NCI-H2171 treated with DMSO at 0.1 percent for 48 hours (cell line): ENCODE results near the gene N4BP3.

Source experiments
- DNase-seq: peaks from one replicate; lab custom pipeline; 2025; lab: John Stamatoyannopoulos, UW

N4BP3 gene

DNA sequence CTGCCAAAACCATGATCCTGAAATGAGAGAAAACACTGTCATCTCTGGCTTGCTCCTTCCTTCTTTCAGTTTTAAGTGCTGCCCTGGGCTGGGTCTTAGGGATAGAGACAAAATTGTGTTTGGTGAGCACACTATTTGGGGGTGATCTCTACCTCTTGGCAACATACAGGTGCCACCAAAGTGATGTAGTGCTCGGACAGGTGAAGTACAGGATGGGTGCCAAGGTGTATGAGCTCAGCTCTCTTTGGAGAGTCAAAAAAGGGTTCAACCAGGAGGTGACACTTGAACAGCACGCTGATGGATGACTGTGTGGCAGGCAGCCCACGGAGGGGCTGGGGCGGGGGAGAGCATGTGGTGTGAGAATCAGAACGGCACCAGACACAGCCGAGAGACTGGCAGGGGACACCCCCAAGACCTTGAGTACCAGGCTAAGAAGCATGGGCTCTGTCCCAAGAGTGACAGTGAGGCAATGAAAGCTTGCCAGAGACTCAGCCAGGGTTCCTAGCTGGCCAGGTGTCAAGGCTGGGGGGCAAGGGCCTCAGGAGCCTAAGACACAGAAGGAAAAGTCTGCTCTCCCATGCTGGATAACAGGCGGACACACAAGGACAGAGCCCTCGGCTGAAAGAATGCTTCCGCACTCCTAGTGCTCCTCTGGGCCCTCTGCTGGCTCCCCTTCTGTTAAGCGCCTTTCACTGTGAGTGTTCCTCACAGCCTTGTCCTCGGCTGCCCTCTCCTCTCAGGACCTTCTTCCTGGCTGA lies 37.8 kb downstream of the N4BP3 start:
- DNase-seq: no peak

DNA sequence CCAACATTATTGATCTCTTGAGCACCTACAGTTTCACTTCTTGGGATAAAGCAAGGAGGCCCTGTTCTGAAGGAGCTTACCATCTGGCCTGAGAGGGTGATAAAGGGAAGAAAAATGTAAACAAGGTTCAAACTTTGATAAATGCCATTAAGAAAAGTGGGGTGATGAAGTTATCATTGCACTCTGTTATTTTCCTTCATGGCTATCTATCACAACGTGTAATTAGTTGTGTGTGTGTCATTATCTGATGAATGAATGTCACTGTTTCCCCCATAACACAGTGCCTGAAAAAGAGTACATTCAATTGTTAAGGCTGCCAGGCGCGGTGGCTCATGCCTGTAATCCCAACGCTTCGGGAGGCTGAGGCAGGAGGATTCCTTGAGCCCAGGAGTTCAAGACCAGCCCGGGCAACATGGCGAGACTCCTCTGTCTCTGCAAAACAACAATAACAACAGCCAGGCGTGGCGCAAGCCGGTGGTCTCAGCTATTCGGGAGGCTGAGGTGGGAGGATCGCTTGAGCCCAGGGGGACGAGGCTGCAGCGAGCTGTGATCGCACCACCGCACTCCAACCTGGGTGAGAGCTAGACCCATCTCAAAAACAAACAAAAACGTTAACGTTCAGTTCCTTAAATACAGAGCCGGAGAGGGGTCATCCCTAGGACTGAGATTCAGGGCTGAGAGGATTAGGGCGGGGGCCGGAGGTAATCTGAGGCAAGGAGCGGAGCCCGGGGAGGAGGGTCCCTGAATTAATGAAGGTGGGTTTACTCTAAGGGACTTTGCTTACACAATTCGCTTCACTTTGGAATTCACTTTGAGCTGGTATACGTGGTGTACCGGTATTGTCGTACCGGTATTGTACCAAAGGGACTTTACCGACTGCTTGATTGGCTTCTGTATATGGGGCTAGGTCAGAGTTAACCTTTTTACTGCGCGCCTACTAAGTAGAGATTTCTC lies 39.4 kb downstream of the N4BP3 start:
- DNase-seq: no peak

DNA sequence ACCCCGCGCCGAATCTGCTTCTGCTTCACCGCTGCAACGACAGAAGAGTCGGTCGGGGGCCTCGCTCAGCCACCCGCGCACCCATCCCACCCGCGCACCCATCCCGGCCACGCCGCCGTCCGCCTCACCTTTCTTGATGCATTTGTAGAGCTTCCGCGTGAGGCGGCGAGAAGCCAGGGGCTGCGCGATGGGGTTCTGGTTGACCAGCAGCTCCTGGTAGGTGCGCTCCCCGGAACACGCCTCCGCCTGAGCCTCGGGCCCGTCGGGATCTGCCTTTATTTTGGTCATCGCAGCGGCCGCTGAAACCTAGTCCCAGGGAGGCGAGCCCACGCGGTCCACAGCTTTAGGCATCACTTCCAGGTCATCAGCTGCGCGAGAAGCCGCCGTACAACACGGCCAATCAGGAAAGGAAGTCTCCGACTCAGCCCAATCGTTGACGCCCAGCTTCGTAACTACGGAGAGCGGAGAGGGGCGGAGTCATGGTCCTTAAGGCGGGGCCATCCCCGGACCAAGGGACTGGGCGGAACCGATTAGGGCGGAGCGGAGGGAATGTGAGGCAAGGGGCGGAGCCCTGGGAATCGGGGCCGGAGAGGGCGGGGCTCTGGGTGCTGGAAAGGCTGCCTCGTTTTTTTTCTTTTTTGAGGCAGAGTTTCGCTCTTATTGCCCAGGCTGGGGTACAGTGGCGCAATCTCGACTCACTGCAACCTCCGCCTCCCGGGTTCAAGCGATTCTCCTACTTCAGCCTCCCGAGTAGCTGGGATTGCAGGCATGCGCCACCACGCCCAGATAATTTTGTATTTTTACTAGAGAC lies 40.4 kb downstream of the N4BP3 start, which contains the start of gene NHP2:
TSS of gene NHP2 (minus strand) at position 356 of the 811 bp plus-strand sequence. CDS start at position 288, 68 bp downstream.
- peak; percentile 92 for DNase-seq

DNA sequence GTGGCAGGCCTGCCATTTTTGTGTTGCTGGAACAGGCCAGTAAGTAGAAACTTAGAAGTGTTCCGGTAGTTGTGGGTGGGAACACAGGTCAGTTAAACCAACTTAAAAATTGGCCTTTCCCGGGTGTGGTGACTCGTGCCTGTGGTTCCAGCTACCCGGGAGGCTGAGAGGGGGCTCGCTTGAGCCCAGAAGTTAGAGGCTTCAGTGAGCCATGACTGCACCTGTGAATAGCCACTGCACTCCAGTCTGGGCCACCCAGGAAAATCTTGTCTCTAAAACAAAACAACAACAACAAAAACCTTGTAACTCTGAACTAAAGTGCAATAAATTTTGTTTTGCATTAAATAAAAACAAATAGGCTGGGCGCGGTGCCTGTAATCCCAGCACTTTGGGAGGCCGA lies 41.7 kb downstream of the N4BP3 start:
- no peak for DNase-seq

DNA sequence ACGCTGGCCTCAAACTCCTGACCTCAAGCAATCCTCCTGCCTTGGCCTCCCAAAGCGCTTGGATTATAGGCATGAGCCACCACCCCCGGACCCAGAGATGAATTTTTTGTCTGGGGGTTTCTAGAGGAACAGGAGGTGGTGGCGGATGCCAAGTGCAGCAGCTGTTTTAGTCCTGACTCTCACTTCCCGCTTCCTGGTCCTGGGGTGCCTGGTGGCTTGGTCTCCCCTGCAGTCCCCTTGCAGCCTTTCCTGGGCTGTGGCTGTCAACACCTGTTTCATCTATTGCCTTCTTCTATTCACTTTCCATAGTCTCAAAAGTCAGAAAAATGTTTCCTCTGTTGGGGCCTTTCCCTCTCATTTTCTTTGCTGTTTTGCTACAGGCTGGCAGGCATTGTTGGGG lies 46.8 kb downstream of the N4BP3 start:
- no peak for DNase-seq

DNA sequence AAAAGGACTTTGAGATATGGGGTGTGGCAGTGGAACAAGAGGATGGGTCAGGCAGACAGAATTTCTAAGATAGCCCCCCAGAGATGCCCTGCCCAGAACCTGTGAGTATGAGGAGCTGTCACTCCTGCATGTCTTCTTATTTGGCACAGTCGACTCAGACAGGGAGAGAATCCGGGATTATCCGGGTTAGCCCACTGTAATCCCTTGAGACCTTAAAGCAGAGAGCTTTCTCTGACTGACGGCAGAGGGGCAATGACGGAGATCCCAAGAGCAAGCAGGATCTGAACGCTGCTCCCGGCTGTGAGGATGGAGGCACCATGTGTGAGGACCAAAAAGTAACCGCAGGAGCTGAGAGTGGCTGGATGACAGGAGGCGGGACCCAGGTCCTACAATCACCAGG lies 49.1 kb downstream of the N4BP3 start:
- no peak for DNase-seq

DNA sequence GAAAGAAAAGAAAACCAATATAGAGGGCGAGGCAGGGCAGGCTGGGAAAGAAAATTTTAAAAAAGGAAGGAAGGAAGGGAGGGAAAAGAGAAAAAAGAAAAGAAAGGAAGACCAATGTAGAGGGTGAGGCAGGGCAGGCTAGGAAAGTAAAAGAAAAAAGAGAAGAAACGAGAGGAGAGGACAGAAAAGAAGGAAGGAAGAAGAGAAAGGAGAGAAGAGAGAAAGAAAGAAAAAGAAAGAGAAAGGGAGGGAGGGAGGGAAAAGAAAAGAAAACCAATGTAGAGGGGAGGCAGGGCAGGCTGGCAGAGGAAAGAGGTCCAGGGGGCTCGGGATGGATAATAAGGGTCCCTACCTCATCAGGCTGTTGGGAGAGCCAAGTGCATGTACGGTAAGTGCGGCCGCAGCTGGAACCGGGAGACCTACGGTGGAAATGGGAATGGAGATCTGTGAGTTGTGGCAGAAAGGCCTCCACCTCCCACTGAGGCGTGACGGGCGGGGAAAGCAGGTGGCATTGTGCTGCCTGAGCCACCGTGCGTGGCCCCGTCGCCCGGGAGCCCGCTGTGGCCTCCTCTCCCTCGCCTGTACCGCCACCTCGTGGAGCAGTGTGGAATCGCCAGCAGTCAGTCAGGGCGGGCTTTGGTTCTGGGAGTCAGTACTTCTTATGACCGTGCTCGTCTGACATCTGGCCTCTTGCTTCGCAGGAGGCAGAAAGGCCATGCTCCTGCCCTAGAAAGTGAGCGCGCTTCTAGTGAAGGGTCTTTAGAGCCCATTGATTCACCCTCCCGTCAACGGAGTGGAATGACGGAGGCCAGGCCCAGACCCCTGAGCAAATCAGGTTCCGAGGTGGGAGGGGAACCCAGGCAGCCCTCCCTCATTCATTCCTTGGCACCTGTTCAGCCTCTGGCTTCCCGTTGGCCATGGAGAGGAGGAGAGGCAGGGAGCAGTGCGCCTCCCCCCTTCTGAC lies 50.7 kb downstream of the N4BP3 start:
- peak; percentile 73 for DNase-seq

DNA sequence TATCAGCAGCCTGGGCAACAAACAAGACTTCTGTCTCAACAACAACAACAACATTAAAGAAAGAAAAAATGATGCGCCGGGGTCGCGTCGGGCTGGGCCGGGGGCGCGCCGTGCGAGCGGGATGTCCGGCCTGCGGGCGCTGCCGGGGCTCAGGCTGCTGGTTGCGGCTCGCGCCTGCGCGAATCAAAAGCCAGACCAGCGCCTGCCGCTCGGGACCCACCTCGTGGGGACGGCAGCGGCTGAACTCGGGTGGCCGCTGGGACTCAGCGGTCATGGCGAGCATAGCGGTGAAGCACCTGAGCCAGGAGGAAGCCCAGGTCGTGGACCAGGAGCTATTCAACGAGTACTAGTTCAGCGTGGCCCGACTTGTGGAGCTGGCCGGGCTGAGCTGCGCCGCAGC lies 52.2 kb downstream of the N4BP3 start:
- no peak for DNase-seq

DNA sequence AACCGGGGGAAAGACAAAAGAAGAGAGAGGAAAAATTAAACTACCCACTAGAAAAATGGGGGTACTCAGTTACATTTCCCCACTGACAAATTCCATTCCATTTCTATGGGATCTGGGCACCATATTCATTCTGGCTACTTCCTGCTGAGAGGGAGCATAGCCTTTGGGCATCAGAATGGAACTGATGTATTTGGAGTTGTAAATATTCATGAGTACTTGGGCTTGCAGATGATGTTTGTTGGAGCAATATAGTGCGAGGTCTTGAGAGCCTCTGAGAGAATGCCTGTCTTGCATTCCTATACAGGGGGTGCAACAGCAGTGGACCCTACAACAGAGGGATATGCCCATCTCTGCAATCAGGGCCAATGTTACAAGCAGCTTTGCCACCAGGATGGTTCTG lies 57.1 kb downstream of the N4BP3 start:
- no peak for DNase-seq

DNA sequence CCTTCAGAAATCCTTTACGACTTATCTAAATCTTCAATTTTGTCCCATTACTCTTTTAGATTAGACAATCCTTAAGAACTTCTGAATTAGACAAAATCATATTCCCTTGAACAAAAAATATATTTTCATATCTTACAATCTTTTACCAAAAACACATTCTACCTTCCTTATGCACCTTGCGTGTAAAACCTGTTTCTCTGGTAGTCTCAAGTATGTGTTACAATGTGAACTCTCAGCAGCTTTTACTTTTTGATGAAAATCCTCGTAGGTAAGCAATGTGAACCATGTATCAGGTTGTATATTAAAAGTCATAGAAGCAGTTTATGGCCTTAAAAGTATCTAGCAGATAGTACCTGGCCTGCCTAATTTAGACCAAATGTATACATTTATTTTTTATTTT lies 61.1 kb downstream of the N4BP3 start:
- no peak for DNase-seq
